K562 (cell line): ENCODE results near the gene TRMT10B. TPM values are rescaled to one million over a fixed set of nuclear protein-coding genes. Genes with fewer than 3 reads are reported as not detected.

ENCODE experiments used
- BRF1 ChIP-seq: IDR thresholded peaks from 3 replicates; pipeline ENCODE4 v1.6.1; 2011; ENCODE audit warnings: borderline replicate concordance, mild to moderate bottlenecking; ENCODE audit not compliant: insufficient read length; ENCODE audit errors: extremely low read depth
- CBX2 ChIP-seq: fragments of 200-600 bp; sonication (generic); IDR thresholded peaks from one replicate; pipeline ENCODE4 v1.6.1; 2012; ENCODE audit warnings: mild to moderate bottlenecking, low read length, inconsistent platforms; ENCODE audit not compliant: insufficient read depth, poor library complexity, severe bottlenecking
- CEBPB ChIP-seq: fragments of 450-650 bp; IDR thresholded peaks from 2 replicates; pipeline ENCODE4 v1.6.1; 2016; ENCODE audit warnings: missing genetic modification characterization, missing compliant biosample characterization
- FOXJ2 ChIP-seq: fragments of 200-800 bp; sonication (Bioruptor generic); IDR thresholded peaks from 2 replicates; pipeline ENCODE4 v1.6.1; 2016; ENCODE audit warnings: missing genetic modification characterization, missing compliant biosample characterization
- FOXJ3 ChIP-seq: sonication (generic); formaldehyde crosslinking; IDR thresholded peaks from 2 replicates; pipeline ENCODE4 v1.4.0; 2020; ENCODE audit warnings: mild to moderate bottlenecking, missing genetic modification reagents
- HEY1 ChIP-seq: fragments of 250-450 bp; sonication (Bioruptor Pico); IDR thresholded peaks from 2 replicates; pipeline ENCODE4 v1.5.0; 2020; ENCODE audit warnings: mild to moderate bottlenecking, moderate library complexity, borderline replicate concordance
- HLTF ChIP-seq: fragments of 450-650 bp; IDR thresholded peaks from 2 replicates; pipeline ENCODE4 v1.6.1; 2016
- HOXB6 ChIP-seq: fragments of 250-450 bp; sonication (Bioruptor Pico); IDR thresholded peaks from 2 replicates; pipeline ENCODE4 v1.5.1; 2022; ENCODE audit warnings: mild to moderate bottlenecking, borderline replicate concordance
- KLF13 ChIP-seq: fragments of 450-650 bp; IDR thresholded peaks from 2 replicates; pipeline ENCODE4 v1.6.1; 2016; ENCODE audit warnings: missing genetic modification characterization, low read depth, mild to moderate bottlenecking, missing compliant biosample characterization, moderate library complexity, borderline replicate concordance
- L3MBTL2 ChIP-seq: fragments of 450-650 bp; IDR thresholded peaks from 2 replicates; pipeline ENCODE4 v1.6.1; 2016; ENCODE audit warnings: mild to moderate bottlenecking, moderate library complexity
- MYC ChIP-seq, 2 experiments: fragments of 250-450 bp in 1 of 2; sonication (Bioruptor Pico) in 1 of 2; IDR thresholded peaks; 2 replicates each; pipeline versions ENCODE4 v1.5.1 to v1.6.1; 2012 to 2021; ENCODE audit warnings: low read depth in 2 of 2, borderline replicate concordance in 1 of 2, improper control_type of control experiment in 1 of 2, low read length in 1 of 2, mild to moderate bottlenecking in 1 of 2, moderate library complexity in 1 of 2
- PCBP1 ChIP-seq: fragments of 200-400 bp; formaldehyde crosslinking; IDR thresholded peaks from 2 replicates; pipeline ENCODE4 v1.6.1; 2018; ENCODE audit warnings: mild to moderate bottlenecking, low read depth, low read length; ENCODE audit not compliant: poor library complexity, severe bottlenecking
- SAFB ChIP-seq: fragments of 200-400 bp; formaldehyde crosslinking; IDR thresholded peaks from 2 replicates; pipeline ENCODE4 v1.6.1; 2017; ENCODE audit warnings: low read depth, low read length, borderline replicate concordance
- SAFB2 ChIP-seq: fragments of 200-400 bp; formaldehyde crosslinking; IDR thresholded peaks from 2 replicates; pipeline ENCODE4 v1.6.1; 2018; ENCODE audit warnings: borderline replicate concordance, low read length, low read depth, moderate library complexity; ENCODE audit not compliant: severe bottlenecking
- SIN3B ChIP-seq: fragments of 450-650 bp; IDR thresholded peaks from 2 replicates; pipeline ENCODE4 v1.6.1; 2017; ENCODE audit warnings: low read depth, mild to moderate bottlenecking, moderate library complexity
- ZBTB7A ChIP-seq: IDR thresholded peaks from 2 replicates; pipeline ENCODE4 v1.6.1; 2011; ENCODE audit warnings: low read depth, mild to moderate bottlenecking, low read length, moderate library complexity, borderline replicate concordance; ENCODE audit not compliant: control insufficient read depth
- ZNF408 ChIP-seq: fragments of 250-450 bp; sonication (Bioruptor Pico); IDR thresholded peaks from 2 replicates; pipeline ENCODE4 v1.4.0; 2020; ENCODE audit warnings: low read depth, mild to moderate bottlenecking, moderate library complexity
- ZNF584 ChIP-seq: fragments of 200-800 bp; sonication (Bioruptor generic); IDR thresholded peaks from 2 replicates; pipeline ENCODE4 v1.6.1; 2016; ENCODE audit warnings: low read depth, mild to moderate bottlenecking, missing genetic modification characterization, missing compliant biosample characterization
- polyA plus RNA-seq, 8 experiments: library from polyadenylated mRNA; depleted of rRNA in 4 of 8; stranded (reverse) in 5 of 8; unstranded in 3 of 8; fragments of >200 nt; fragmentation: Nextera tagmentation in 2 of 8; fragmentation: Illumina TruSeq in 1 of 8; extraction: Ambion mirVana in 2 of 8; extraction: Trizol in 1 of 8; gene quantifications; 2 replicates each; pipeline versions ENCODE4 v1.2.1 to v1.2.3, GENCODE V29; 2011 to 2014; ENCODE audit warnings: inconsistent platforms in 1 of 8, missing spikeins in 1 of 8
- total RNA-seq, 7 experiments: library from RNA; depleted of rRNA in 6 of 7; stranded (reverse); fragments of >200 nt in 6 of 7; fragmentation: Illumina TruSeq in 2 of 7; extraction: Trizol in 2 of 7; gene quantifications; 2 replicates each; pipeline versions ENCODE4 v1.2.1 to v1.2.3, GENCODE V29; 2011 to 2021; ENCODE audit warnings: low replicate concordance in 1 of 7
- TF ChIP-seq, protein P1 (sequence below): fragments of 450-650 bp; IDR thresholded peaks from 2 replicates; pipeline ENCODE4 v1.6.1; 2016; ENCODE audit warnings: low read depth

TRMT10B gene
- total and polyA plus RNA-seq, 9 of the 15 experiments (the other 6 are each of a cell fraction or from before 2014, with no cell fraction given) = 2.9 to 13.4 (median 7.0) TPM

DNA sequence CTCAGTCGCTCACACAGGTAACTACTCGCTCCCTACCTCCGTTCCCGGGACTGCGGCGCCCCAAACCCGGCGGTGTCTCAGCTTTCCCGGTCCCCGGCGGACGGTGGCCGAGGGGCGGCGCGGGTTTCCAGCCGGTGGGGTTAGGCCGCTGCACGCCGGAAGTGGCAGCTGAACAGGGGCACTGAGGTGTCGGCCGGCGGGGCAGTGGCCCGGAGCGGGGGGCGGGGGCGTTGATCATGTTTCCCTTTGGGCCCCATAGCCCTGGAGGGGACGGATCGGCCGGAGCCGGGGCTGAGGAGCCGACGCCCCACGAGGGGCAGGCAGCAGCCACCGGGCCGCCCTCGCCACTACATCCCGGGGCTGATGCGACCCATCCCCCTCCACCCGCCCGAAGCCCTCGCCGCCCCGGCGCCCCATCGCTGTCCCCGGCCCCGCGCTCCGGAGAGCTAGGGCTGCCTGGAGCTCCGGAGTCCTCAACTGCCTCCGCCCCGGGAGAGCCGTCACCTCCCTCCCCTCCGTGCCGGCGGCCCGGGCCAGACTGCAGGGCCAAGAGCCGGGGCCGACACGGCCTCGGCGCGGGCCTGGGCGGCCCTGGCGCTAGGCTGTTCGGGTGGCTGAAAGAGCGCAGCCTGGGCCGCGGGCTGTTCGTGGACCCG is 47.2 kb downstream of the TRMT10B start, which contains the start of gene DCAF10 (continued):
- TF ChIP-seq ZBTB7A = peak; percentile 98
- no peak for TF ChIP-seq PCBP1
- 0 out of 2 replicates have a peak, but pooled peaks have one; percentile 64 for TF ChIP-seq HEY1 (CRISPR knock-in tag)
- no peak for TF ChIP-seq SAFB
- no peak for TF ChIP-seq CEBPB (tag)
- no peak for TF ChIP-seq FOXJ3
- peak; percentile 31; the same call in 1 of the 2 replicates for TF ChIP-seq HOXB6
- no peak for TF ChIP-seq ZNF408 (CRISPR knock-in tag)
- no peak for TF ChIP-seq BRF1
- TF ChIP-seq, protein P1, sequence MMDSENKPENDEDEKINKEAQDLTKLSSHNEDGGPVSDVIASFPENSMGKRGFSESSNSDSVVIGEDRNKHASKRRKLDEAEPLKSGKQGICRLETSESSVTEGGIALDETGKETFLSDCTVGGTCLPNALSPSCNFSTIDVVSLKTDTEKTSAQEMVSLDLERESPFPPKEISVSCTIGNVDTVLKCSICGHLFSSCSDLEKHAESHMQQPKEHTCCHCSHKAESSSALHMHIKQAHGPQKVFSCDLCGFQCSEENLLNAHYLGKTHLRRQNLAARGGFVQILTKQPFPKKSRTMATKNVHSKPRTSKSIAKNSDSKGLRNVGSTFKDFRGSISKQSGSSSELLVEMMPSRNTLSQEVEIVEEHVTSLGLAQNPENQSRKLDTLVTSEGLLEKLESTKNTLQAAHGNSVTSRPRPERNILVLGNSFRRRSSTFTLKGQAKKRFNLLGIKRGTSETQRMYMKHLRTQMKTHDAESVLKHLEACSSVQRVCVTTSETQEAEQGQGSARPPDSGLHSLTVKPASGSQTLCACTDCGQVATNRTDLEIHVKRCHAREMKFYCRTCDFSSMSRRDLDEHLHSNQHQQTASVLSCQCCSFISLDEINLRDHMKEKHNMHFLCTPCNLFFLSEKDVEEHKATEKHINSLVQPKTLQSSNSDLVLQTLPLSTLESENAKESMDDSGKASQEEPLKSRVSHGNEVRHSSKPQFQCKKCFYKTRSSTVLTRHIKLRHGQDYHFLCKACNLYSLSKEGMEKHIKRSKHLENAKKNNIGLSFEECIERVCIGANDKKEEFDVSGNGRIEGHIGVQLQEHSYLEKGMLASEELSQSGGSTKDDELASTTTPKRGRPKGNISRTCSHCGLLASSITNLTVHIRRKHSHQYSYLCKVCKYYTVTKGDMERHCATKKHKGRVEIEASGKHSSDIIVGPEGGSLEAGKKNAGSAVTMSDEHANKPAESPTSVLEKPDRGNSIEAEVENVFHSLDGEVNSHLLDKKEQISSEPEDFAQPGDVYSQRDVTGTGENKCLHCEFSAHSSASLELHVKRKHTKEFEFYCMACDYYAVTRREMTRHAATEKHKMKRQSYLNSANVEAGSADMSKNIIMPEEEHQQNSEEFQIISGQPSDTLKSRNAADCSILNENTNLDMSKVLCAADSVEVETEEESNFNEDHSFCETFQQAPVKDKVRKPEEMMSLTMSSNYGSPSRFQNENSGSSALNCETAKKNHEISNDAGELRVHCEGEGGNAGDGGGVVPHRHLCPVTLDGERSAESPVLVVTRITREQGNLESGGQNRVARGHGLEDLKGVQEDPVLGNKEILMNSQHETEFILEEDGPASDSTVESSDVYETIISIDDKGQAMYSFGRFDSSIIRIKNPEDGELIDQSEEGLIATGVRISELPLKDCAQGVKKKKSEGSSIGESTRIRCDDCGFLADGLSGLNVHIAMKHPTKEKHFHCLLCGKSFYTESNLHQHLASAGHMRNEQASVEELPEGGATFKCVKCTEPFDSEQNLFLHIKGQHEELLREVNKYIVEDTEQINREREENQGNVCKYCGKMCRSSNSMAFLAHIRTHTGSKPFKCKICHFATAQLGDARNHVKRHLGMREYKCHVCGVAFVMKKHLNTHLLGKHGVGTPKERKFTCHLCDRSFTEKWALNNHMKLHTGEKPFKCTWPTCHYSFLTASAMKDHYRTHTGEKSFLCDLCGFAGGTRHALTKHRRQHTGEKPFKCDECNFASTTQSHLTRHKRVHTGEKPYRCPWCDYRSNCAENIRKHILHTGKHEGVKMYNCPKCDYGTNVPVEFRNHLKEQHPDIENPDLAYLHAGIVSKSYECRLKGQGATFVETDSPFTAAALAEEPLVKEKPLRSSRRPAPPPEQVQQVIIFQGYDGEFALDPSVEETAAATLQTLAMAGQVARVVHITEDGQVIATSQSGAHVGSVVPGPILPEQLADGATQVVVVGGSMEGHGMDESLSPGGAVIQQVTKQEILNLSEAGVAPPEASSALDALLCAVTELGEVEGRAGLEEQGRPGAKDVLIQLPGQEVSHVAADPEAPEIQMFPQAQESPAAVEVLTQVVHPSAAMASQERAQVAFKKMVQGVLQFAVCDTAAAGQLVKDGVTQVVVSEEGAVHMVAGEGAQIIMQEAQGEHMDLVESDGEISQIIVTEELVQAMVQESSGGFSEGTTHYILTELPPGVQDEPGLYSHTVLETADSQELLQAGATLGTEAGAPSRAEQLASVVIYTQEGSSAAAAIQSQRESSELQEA = peak; percentile 93
- peak; percentile 74 for TF ChIP-seq L3MBTL2
- TF ChIP-seq CBX2 = no peak
- TF ChIP-seq FOXJ2 (tag) = no peak
- TF ChIP-seq HLTF = peak; percentile 37; the same call in 1 of the 2 replicates
- no peak for TF ChIP-seq ZNF584 (CRISPR knock-in tag)
- TF ChIP-seq MYC (IDR thresholded peaks at IDR 0.05; ENCODE audit: low read depth, low read length) = peak; percentile 85
- TF ChIP-seq MYC (CRISPR knock-in tag; IDR thresholded peaks at IDR 0.05; ENCODE audit: borderline replicate concordance, low read depth) = peak; percentile 11; the same call in 1 of the 2 replicates
- no peak for TF ChIP-seq SAFB2
- TF ChIP-seq KLF13 (tag) = peak; percentile 96
- TF ChIP-seq SIN3B = peak; percentile 89
